Measurements from ENCODE around the gene RAD51B.
"Not testable (repeated sequence)": the region's sequence is repeated elsewhere in the genome, so short reads cannot be mapped to it uniquely, and the experiment has no call there.

Gene RAD51B

GRCh38 chr14:68219407-68219806 is 399.8 kb downstream of the RAD51B start:
- no peak for DNase-seq

GRCh38 chr14:68221046-68221445 is 401.5 kb downstream of the RAD51B start:
- DNase-seq: not testable (repeated sequence)

DNA sequence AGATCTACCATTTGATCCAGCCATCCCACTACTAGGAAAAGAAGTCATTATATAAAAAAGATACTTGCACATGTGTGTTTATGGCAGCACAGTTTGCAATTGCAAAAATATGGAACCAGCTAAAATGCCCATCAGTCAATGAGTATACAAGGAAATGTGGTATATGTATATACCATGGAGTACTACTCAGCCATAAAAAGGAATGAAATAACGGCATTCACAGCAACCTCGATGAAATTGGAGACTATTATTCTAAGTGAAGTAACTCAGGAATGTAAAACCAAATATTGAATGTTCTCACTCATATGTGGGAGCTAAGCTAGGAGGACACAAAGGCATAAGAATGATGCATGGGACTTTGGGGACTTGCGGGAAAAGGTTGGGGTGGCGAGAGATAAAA is 402.6 kb downstream of the RAD51B start:
- DNase-seq: no peak

- no peak for DNase-seq
These were observed 403.1 kb downstream of the RAD51B start for GRCh38 chr14:68222726-68223125.

DNA sequence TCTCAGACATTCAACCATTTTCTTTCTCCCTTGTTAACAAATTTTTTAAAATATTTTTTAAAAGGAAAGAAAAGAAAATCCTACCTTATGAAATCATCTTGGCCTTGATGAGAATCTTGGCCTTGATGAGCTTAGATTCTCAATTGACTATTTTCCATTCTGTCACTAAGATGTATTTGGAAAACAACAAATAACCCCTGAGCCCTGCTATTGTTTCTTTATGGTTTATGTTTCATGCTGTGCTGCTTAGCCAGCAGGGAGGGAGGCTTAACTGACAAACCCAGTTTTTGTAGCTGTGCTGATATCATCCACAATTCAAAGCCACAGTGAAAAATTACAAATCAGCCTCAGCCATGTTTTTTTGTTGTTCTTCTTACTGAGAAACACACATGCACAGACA is 404.1 kb downstream of the RAD51B start:
- no peak for DNase-seq

DNA sequence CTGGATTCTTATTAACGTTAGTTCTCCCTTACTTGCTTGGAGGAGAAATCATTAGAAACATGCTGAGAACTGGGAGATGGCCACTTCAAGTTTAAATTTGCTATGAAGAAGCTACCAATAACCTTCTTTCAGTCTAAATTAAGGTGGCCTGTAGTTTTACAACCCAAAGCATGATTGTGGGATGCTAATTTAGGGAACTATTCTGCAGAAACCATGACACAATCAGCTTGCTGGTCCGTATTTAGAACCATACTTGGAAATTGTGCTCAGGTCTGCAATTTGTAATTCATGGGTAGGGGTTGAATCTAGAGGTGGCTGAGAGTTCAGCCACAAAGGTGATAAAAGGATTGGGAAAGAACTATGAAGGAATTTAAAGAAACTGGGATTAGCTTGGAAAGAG is 405.7 kb downstream of the RAD51B start:
- no peak for DNase-seq

DNA sequence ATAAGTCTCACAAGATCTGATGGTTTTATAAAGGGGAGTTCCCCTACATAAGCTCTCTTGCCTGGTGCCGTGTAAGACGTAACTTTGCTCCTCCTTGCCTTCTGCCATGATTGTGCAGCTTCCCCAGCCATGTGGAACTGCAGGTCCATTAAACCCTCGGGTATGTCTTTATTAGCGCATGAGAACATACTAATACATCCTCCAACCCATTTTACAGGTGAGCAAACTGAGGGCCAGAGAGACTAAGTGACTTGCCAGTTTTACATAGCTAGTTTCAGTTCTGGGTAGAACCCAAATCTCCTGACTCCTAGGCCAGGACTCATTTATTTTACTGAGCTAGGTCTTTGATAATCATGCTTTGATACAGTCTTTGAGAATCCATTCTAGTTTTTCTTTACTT is 406.9 kb downstream of the RAD51B start:
- no peak for DNase-seq

DNA sequence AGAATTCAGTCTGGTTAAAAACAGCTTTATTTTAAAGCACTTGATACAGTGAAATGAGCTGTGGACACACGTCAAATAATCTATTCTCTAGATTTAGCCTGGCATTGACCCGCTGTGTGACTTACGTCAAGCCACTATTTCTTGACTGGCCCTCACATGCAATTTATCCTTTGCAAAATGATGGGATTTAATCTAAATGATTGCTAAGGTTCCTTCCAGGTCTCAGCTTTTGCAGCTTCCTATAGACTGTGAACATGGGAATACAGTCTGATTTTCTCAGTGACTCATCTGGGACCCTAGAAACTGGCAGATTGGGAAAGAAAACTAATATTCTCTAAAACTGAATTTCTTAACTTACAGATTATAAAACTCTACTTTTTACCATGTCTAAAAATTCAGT is 409.1 kb downstream of the RAD51B start:
- DNase-seq: no peak

GRCh38 chr14:68229423-68230100 is 410.0 kb downstream of the RAD51B start:
- DNase-seq: peak; percentile 46 to 52

GRCh38 chr14:68230202-68230949 is 410.8 kb downstream of the RAD51B start:
- no peak for DNase-seq

DNA sequence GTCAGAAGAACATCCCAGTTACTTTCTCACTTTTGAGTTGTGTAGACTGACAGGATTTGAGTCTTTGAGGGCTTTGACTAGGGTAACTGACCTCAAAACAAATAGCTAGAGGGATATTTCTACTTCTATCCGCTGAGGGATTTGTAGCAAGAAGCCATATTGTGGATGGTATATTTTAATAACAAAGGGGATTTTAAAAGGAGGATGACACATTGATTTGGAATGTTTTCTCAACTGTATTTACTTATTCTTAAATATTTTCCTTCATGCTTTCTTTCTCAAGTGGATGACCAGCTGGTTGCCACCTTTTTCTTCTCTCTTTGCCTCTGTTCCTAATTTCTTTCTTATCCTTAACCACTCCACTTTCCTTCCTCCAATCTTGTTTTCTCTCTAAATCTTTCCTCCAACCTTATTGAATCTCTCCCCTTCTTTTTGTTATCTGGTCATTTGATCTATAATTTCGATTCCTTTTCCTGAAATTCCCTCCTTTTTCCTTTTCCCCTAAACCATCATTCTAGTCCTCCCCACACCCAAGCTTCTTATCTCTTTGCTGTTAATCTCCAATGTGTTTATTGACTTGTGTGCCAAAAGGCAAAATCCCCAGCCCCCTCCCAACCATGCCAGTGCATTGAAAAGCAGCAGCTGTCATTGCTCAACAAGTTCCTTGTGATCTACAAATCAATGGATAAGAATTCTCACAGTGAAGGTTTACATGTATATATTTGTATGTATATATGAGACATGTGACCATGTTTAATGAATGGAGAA is 411.6 kb downstream of the RAD51B start:
- DNase-seq: no peak

- DNase-seq: no peak
These were observed 412.3 kb downstream of the RAD51B start for GRCh38 chr14:68231898-68232297.

DNA sequence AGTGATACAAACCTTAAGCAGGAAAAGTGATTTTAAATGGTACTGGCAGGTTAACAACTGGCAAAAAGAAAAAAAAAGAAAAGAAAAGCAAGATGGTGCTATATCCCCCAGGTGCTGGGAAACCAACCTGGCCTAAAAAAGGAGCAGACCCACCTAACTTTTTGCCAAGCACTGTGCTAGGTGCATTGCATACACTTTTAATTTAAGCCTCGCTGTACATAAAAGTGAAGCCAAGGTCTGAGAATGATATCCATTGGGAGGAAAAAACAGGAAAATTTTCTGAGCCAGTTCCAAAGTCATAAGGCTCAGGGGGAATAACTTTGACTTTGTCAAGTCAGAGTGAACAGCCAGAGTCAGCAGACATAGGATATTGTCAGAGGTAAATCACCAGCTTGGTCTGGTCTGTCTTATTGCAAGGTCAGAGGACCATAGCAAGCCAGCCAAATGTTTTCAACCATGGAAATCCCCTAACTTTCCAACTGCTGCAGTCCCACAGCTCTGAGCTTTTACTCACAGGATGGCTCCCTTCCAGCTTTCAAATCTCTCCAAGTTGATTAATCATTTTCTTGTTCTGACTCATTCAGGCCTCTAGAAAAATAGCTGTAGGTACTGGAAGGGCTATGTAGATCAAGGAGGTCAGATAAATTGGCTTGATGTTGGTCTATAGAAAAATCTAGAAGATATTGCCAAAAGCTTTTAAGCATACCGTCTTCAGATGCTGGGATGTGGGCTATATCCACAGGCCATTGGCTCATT is 412.9 kb downstream of the RAD51B start:
- DNase-seq: peak; percentile 36 to 37

DNA sequence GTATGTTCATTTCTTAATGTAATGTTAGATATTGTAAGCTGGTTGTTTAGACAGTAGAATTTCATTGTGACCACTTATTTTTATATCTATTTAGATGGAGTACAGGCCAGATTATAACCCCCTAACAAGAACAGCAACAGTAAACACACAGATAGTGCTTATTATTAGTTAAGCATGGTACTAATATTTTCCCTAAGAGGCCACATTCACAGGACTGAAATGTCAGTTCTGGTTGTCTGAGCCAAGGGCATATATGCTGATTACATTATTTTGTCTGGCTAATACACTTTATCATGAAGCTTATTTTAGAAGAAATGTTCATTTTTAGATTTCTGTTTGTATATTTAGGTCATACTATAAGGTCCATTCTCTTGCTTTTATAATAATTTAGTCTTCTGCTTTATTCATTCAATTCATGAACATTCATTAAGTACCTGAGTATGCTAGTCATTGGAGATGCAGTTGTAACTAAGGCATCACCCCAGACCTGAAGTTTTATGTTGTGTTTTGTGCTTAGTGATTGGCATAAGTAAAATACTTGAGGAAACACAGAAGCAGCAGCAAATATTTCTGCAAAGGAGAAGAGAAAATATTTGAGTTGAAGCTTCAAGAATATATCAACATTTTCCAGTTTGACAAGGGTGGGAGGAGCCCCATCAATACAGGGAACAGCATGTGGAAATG is 413.7 kb downstream of the RAD51B start:
- no peak for DNase-seq

- no peak for DNase-seq
These were observed 414.7 kb downstream of the RAD51B start for GRCh38 chr14:68234101-68234905.

- DNase-seq: no peak
These were observed 415.4 kb downstream of the RAD51B start for GRCh38 chr14:68235011-68235410.

- DNase-seq: no peak
These were observed 417.2 kb downstream of the RAD51B start for GRCh38 chr14:68236582-68237458.

DNA sequence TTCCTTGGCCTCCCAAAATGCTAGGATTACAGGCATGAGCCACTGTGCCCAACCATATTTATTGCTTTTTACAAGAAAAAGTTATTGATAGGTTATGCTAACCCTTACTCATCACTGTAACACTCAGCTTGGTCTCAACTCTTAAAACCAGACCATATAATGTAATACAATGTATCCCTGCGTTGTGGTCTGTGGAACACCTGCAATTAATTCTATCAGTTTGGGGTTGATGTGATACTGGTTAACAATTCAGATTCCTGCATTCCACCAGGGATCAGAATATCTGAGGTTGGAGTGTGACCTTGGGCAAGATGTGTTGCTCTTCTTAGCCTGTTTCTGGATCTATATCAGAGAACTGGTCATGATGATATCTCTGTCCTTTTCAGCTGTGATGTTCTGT is 419.0 kb downstream of the RAD51B start:
- DNase-seq: no peak

GRCh38 chr14:68238976-68239375 is 419.4 kb downstream of the RAD51B start:
- no peak for DNase-seq

GRCh38 chr14:68239988-68240771 is 420.6 kb downstream of the RAD51B start:
- DNase-seq: no peak
